Neural crest cell (in vitro differentiated cells): Measurements from ENCODE around the gene C1QTNF5. TPM values are rescaled to one million over a fixed set of nuclear protein-coding genes. Genes with fewer than 3 reads are reported as not detected.

Experiments used
- DNase-seq: peaks from one replicate; pipeline ENCODE4 v3.0.0; 2021; ENCODE audit warnings: low read depth, mixed read lengths, low spot score
- H3K27ac Mint-ChIP-seq: one replicate; pipeline ENCODE4 v1.8.0; 2021; ENCODE audit warnings: mild to moderate bottlenecking, mixed read lengths; ENCODE audit not compliant: unreplicated experiment
- H3K27me3 Mint-ChIP-seq: 2 replicates; pipeline ENCODE4 v1.8.0; 2021; ENCODE audit warnings: low read depth, mild to moderate bottlenecking, mixed read lengths
- H3K36me3 Mint-ChIP-seq: 2 replicates; pipeline ENCODE4 v1.8.0; 2021; ENCODE audit warnings: low read depth, mild to moderate bottlenecking, mixed read lengths
- H3K4me1 Mint-ChIP-seq: 2 replicates; pipeline ENCODE4 v1.8.0; 2021; ENCODE audit warnings: mixed read lengths
- H3K4me3 Mint-ChIP-seq: one replicate; pipeline ENCODE4 v1.8.0; 2021; ENCODE audit warnings: mild to moderate bottlenecking, mixed read lengths
- H3K9me3 Mint-ChIP-seq: 2 replicates; pipeline ENCODE4 v1.8.0; 2021; ENCODE audit warnings: mixed read lengths
- total RNA-seq: library from RNA; stranded (reverse); gene quantifications from 2 replicates; pipeline ENCODE4 v1.2.1, GENCODE V29; 2021
- TF ChIP-seq, protein P1 (sequence below): fragments of 200-600 bp; sonication (generic); conservative IDR thresholded peaks from 2 replicates; pipeline ENCODE4 v1.5.0; 2021; ENCODE audit warnings: antibody characterized with exemption, mild to moderate bottlenecking

The C1QTNF5 gene
- total RNA-seq, 1 donor from 2014 or later = 2.1 TPM

- H3K36me3 Mint-ChIP-seq = no peaks in the 10 kb centered on the region
- TF ChIP-seq, protein P1, sequence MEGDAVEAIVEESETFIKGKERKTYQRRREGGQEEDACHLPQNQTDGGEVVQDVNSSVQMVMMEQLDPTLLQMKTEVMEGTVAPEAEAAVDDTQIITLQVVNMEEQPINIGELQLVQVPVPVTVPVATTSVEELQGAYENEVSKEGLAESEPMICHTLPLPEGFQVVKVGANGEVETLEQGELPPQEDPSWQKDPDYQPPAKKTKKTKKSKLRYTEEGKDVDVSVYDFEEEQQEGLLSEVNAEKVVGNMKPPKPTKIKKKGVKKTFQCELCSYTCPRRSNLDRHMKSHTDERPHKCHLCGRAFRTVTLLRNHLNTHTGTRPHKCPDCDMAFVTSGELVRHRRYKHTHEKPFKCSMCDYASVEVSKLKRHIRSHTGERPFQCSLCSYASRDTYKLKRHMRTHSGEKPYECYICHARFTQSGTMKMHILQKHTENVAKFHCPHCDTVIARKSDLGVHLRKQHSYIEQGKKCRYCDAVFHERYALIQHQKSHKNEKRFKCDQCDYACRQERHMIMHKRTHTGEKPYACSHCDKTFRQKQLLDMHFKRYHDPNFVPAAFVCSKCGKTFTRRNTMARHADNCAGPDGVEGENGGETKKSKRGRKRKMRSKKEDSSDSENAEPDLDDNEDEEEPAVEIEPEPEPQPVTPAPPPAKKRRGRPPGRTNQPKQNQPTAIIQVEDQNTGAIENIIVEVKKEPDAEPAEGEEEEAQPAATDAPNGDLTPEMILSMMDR = no peak
- H3K4me1 Mint-ChIP-seq = peaks cover 4% of the 10 kb centered on the region
- H3K9me3 Mint-ChIP-seq = no peaks in the 10 kb centered on the region
- no peak overlapping the region for H3K4me3 Mint-ChIP-seq
- peaks cover 14% of the 10 kb centered on the region for H3K27me3 Mint-ChIP-seq
- no peak overlapping the region for H3K27ac Mint-ChIP-seq
- DNase-seq = no peak
These were observed 41.4 kb upstream of the C1QTNF5 start for GRCh38 chr11:119382101-119382500.

DNA sequence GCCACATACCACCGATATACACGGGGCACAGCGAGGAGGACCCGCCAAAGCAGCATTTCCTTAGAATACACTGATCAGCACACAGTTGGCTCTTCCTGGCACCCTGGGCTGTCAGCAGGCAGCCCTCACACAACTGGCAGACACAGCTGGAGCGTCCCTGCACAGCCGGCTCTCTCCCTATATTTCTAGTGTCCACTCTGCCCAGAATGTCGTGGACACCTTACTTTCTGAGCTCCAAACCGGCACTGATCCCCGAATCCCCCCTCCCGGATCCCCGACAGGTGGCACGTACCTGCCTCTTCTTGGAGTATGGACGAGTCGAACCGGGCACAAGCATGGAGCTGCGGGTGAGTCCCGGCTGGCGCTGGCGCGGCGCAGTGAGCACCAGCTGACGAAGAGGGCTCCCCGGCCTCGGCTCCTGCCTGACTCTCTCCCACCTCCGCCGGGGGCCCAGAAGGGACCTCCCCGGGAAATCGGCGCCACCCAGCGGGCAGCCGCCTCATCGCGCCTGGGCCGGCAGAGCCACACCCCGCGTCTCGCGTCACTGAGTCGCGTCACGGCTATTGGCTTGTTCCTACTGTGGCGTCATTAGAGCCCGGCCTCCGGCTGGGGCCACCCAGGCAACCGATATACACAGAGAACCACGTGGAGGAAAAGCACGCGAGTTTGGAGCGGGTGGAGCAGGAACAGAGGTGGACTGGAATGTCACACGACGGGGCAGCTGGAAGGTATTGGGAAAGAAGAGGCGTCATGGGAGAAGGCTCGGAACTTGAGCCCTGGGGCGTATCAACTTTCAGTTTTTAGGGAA lies 40.7 kb upstream of the C1QTNF5 start, which contains the start of gene USP2:
TSS of gene USP2 (minus strand) at position 510 of the 808 bp plus-strand sequence. CDS start 8,210 bp downstream, outside the sequence.
- H3K36me3 Mint-ChIP-seq = no peaks in the 10 kb centered on the region
- DNase-seq = peak; percentile 98
- no peaks in the 10 kb centered on the region for H3K9me3 Mint-ChIP-seq
- peaks cover 14% of the 10 kb centered on the region for H3K27me3 Mint-ChIP-seq
- peak within 1 kb of the TSS; percentile 32 for H3K27ac Mint-ChIP-seq
- H3K4me3 Mint-ChIP-seq = no peak within 1 kb of the TSS
- H3K4me1 Mint-ChIP-seq = peaks cover 8% of the 10 kb centered on the region
- TF ChIP-seq, protein P1 = peak; percentile 89

- H3K4me3 Mint-ChIP-seq = no peak overlapping the region
- no peaks in the 10 kb centered on the region for H3K9me3 Mint-ChIP-seq
- H3K36me3 Mint-ChIP-seq = no peaks in the 10 kb centered on the region
- peaks cover 14% of the 10 kb centered on the region for H3K27me3 Mint-ChIP-seq
- H3K27ac Mint-ChIP-seq = no peak overlapping the region
- TF ChIP-seq, protein P1 = no peak
- no peak for DNase-seq
- peaks cover 14% of the 10 kb centered on the region for H3K4me1 Mint-ChIP-seq
These were observed 40.1 kb upstream of the C1QTNF5 start for GRCh38 chr11:119380827-119381180.

GRCh38 chr11:119380160-119380826 lies 39.6 kb upstream of the C1QTNF5 start:
- Mint-ChIP-seq H3K9me3 (no peaks in the 10 kb centered on the region), H3K4me1 (peaks cover 19% of the 10 kb centered on the region), H3K27ac (no peak overlapping the region), H3K27me3 (peaks cover 14% of the 10 kb centered on the region), H3K36me3 (no peaks in the 10 kb centered on the region), H3K4me3 (no peak overlapping the region)
- TF ChIP-seq, protein P1 = no peak
- DNase-seq = no peak

DNA sequence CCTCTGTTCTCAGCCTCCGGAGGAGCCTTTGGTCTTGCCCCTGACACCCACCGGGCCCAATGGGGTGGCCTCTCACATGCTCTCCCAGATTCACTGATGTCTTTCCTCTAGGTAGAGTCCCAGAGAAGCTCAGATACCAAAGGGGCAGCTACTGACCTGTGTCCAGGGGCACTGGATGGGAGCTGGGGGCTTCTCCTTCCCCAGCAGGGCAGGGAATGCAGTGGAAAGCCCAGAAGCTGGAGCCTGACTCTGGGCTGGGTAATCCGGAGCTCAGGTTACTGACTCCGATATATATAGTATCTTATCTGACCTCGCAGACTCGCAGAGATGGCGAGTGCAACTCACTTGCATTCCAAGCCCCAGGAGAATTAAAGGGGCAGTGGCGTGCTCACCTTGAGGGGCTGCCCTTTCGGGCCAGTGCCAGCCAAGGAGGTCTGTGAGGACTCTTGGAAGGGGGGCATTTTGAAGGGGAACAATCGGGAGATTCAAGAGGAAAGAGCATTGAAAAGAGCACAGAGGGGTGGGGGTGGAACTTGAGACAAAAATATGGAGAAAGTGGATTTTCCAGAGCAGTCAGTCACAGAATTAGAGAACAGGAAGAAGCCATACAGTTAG lies 38.3 kb upstream of the C1QTNF5 start:
- peak overlapping the region; percentile 55 for H3K4me3 Mint-ChIP-seq
- TF ChIP-seq, protein P1 = no peak

More for the DNA sequence above, 38.3 kb upstream of the C1QTNF5 start:
- DNase-seq = no peak
- no peaks in the 10 kb centered on the region for H3K9me3 Mint-ChIP-seq
- peaks cover 14% of the 10 kb centered on the region for H3K27me3 Mint-ChIP-seq
- peak overlapping the region; percentile 85 for H3K27ac Mint-ChIP-seq
- H3K36me3 Mint-ChIP-seq = no peaks in the 10 kb centered on the region
- H3K4me1 Mint-ChIP-seq = peaks cover 32% of the 10 kb centered on the region
